ENCODE data around the gene STK39. TPM values are rescaled to one million over a fixed set of nuclear protein-coding genes. Genes with fewer than 3 reads are reported as not detected.
A peak's percentile ranks its signal among the peaks of the same experiment; 100 is the strongest.

STK39 gene
- total and polyA plus RNA-seq, 2 of the 4 experiments (the other 2 are of a cell fraction): 11.8 to 16.4 TPM

DNA sequence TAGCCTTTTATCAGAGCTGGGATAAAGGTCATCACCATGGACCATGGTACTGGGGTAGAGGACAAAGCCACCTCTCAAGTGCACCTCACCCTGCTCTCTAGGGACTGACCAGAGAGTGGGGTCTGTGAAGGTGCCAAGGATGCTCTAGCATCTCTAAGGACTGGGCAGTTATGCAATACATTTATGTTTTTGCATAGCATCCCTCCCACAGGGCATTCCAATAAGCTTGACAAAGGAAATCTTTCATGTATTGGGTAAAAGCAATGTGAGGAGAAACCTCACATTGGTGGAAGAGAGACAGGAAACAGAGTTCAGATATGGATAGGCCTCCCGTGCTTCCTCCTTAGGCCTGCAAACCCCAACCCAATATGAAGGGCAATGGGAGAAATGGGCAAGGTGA lies 31.6 kb downstream of the STK39 start:
- Histone ChIP-seq H3K27me3 (ENCODE audit: control insufficient read depth, insufficient read depth, low read length) (no peaks in the 10 kb centered on the region), H2AK5ac (ENCODE audit: low read depth, low read length) (peak overlapping the region; percentile 71), H3K9ac (ENCODE audit: low read depth, low read length) (no peak overlapping the region), H3K4ac (ENCODE audit: low read depth, low read length) (peak overlapping the region; percentile 78), H3K4me1 (ENCODE audit: control insufficient read depth, insufficient read depth, low read length) (peaks cover 28% of the 10 kb centered on the region), H3K9me3 (ENCODE audit: control insufficient read depth, insufficient read depth, low read length) (no peaks in the 10 kb centered on the region), H3K9me1 (ENCODE audit: insufficient read depth, low read length) (peaks cover 24% of the 10 kb centered on the region), H4K8ac (ENCODE audit: low read depth in 2 of 2, low read length in 2 of 2) (peak overlapping the region in 1 of 2 experiments; percentile 62; a peak in 2 of 4 replicates), H3K36me3 (ENCODE audit: control insufficient read depth, insufficient read depth, low read length) (peaks cover 2% of the 10 kb centered on the region; the same call in 1 of the 2 replicates), H2AK9ac (replicated peaks; ENCODE audit: low read depth, low read length, poor library complexity) (no peak overlapping the region), H3K18ac (ENCODE audit: low read depth, low read length) (peak overlapping the region; percentile 78), H2BK20ac (ENCODE audit: low read depth, low read length) (peak overlapping the region; percentile 70), H3K27ac (ENCODE audit: insufficient read depth, low read length) (no peak overlapping the region), H2BK15ac (ENCODE audit: low read depth, low read length) (no peak overlapping the region), H3K4me3 (ENCODE audit: insufficient read depth, low read depth, low read length) (no peak overlapping the region), H4K5ac (ENCODE audit: low read depth, low read length) (peak overlapping the region; percentile 52; the same call in 1 of the 2 replicates), H2BK5ac (ENCODE audit: low read depth, low read length, poor library complexity, severe bottlenecking) (no peak overlapping the region), H2BK120ac (ENCODE audit: low read depth, low read length) (peak overlapping the region; percentile 52; the same call in 1 of the 2 replicates), H4K91ac (ENCODE audit: insufficient read depth, low read depth, low read length) (no peak overlapping the region), H3K23ac (ENCODE audit: low read depth, low read length) (no peak overlapping the region), H4K20me1 (ENCODE audit: insufficient read depth, low read length) (peaks cover 4% of the 10 kb centered on the region; the same call in 1 of the 2 replicates), H3K4me2 (ENCODE audit: low read depth, low read length) (no peak overlapping the region), H2AFZ (replicated peaks; ENCODE audit: low read length, poor library complexity) (no peak overlapping the region), H3K79me1 (ENCODE audit: low read depth in 1 of 2, low read length in 2 of 2) (peaks cover 45 to 60% of the 10 kb centered on the region in 2 experiments), H3K14ac (replicated peaks; ENCODE audit: low read depth, low read length) (peak overlapping the region; percentile 65; the same call in 1 of the 2 replicates), H3K56ac (ENCODE audit: extremely low read depth, insufficient read depth, low read length) (no peak overlapping the region)
- intact Hi-C loops (cut with micrococcal nuclease): no loop called here
- dilution Hi-C loops (cut with HindIII; ENCODE audit: low sequenced_read_pairs, unreplicated experiment): no loop called here
- DNase-seq (peak; percentile 27), ATAC-seq (ENCODE audit: low read depth) (no peak)
- no CpG with 5 or more reads among the region's 1 CpG for WGBS, 2 experiments (ENCODE audit: extremely low coverage in 2 of 2, insufficient read length in 1 of 2)
- no peak for TF ChIP-seq MXI1 (IDR thresholded peaks at IDR 0.05; ENCODE audit: borderline replicate concordance, low read depth, low read length)
- TF ChIP-seq CEBPB (IDR thresholded peaks at IDR 0.05; ENCODE audit: low read depth, low read length): peak; percentile 67
- no peak for TF ChIP-seq RCOR1 (IDR thresholded peaks at IDR 0.05; ENCODE audit: insufficient replicate concordance, low read length)
- ChIA-PET CTCF (no interaction called here), POLR2A (ENCODE audit: unreplicated experiment) (no interaction called here)
- in situ Hi-C loops (cut with MboI; ENCODE audit: low sequenced_read_pairs): no loop called here
- no TSS peak for BruUV-seq (replicated peaks)
